Subcutaneous abdominal adipose tissue (tissue), 5 donors: ENCODE data around the gene ZNF581.

Source experiments
- H3K27ac ChIP-seq: one replicate; pipeline ENCODE4 v1.7.0; 2013; ENCODE audit warnings: low read depth, mild to moderate bottlenecking, inconsistent platforms, low read length, moderate library complexity
- H3K27me3 ChIP-seq, 5 donors: one replicate each; pipeline ENCODE4 v1.7.0; 2013; ENCODE audit warnings: low read length in 5 of 5, inconsistent platforms in 1 of 5; ENCODE audit not compliant: control insufficient read depth in 5 of 5, insufficient read depth in 4 of 5
- H3K36me3 ChIP-seq, 5 donors: one replicate each; pipeline ENCODE4 v1.7.0; 2013; ENCODE audit warnings: low read length in 5 of 5; ENCODE audit not compliant: control insufficient read depth in 5 of 5, insufficient read depth in 5 of 5
- H3K4me1 ChIP-seq, 5 donors: one replicate each; pipeline ENCODE4 v1.7.0; 2013; ENCODE audit warnings: low read length in 5 of 5, mild to moderate bottlenecking in 3 of 5, moderate library complexity in 1 of 5; ENCODE audit not compliant: control insufficient read depth in 5 of 5, insufficient read depth in 5 of 5
- H3K4me3 ChIP-seq, 5 donors: one replicate each; pipeline ENCODE4 v1.7.0; 2013; ENCODE audit warnings: low read length in 5 of 5, low read depth in 1 of 5
- H3K9ac ChIP-seq, 5 donors: one replicate each; pipeline ENCODE4 v1.7.0; 2013; ENCODE audit warnings: low read length in 5 of 5, mild to moderate bottlenecking in 4 of 5, moderate library complexity in 3 of 5
- H3K9me3 ChIP-seq, 5 donors: one replicate each; pipeline ENCODE4 v1.7.0; 2013; ENCODE audit warnings: low read length in 5 of 5; ENCODE audit not compliant: control insufficient read depth in 5 of 5
- donor health status: healthy.
- donor health status: healthy.
- donor health status: healthy.
- donor health status: healthy.
- donor health status: healthy.

ZNF581 gene

DNA sequence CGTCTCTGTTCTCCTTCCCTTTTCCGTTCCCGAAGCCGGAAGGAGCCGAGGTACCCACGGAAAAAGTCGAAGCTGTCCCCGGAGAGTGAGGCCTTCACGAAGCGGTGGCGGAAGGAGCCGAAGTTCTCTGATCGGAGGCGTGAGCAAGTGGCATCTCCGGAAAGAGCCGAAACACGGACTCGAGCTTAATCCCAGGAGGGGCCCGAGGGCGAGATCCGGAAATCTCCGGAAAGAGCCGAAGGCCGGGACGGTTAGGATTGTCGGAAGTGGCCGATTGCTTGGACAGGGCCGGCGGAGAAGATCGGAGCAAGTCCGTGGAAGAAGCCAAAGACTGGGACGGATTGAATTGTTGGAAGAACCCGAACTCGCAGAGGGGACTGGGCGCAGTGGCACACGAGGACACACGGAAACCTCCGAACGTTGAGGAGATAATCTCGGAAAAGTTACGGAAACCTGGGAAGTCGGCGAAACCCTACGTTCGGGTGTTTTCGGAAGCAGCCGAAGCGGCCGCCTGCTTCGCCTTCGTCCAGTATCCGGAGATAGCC is 10.9 kb downstream of the ZNF581 start:
- H3K4me3 ChIP-seq = peak overlapping the region; percentile 79 to 97 (median 89)
- no peaks in the 10 kb centered on the region for H3K9me3 ChIP-seq
- peak overlapping the region; percentile 94 for H3K27ac ChIP-seq
- H3K9ac ChIP-seq = peak overlapping the region; percentile 88 to 98 (median 97)
- H3K4me1 ChIP-seq = peaks cover 23 to 50% (median 43%) of the 10 kb centered on the region in 5 donors
- H3K36me3 ChIP-seq = peaks cover 0 to 16% (median 11%) of the 10 kb centered on the region in 5 donors
- no peaks in the 10 kb centered on the region for H3K27me3 ChIP-seq

DNA sequence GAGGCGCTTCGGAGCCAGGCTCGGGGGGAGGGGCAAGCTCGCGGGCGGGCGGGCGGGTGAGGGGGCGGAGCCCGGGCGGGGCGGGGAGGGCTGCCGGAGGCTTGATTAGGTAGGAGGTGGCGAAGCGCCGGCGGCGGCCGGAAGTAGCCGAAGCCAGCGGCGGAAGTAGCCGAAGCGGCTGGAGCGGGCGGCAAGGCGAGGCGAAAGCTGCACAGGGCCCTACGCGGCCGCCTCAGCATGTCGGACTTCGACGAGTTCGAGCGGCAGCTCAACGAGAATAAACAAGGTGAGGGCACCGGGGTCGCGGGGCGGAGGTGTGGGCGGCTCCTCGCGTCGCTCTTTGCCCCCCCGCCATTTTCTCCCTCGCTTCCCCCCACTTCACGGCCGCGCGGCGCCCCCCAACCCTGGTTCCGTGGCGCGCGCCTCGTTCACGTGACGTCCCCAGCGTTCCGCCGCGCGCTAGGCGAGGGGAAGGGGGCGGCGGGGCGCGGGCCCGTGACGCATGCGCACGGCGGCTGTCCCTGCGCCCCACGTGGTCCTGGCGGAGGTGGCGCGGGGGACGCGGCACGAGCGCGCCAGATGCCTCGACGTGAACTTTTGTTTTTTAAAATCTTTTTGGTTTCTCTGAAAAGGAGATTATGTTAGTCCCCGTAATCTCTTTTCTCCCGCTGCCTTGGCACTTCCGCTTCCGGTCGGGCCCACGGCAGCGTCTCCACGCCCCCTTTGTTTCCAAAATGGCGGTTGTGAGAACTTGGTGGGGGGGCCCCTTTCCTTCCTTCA is 11.6 kb downstream of the ZNF581 start, which contains the start of gene U2AF2:
U2AF2 (plus strand) TSS at position 168 of the 780 bp plus-strand sequence; CDS start at position 238, 70 bp downstream.
- Histone ChIP-seq H3K9ac (peak within 1 kb of the TSS; percentile 89 to 100 (median 97)), H3K4me1 (peaks cover 23 to 55% (median 43%) of the 10 kb centered on the region in 5 donors)

DNA sequence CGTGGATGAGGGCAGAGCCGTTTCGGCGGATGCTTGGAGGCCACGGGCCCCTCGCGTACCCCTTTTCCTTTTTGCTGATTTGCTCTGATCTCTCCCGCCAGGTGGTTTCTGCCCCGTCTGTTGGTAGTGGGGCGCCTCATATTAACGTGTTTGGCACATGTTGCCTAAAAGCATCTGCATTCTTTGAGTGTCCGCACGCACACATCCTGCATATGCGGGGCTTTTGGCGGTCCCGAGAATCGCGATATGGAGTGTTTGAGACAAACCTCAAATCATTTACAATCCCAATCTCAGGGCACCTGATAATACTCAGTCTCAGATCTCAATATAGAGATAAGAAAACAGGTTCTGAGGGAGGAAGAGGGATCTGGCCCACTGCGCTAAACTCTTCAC is 12.2 kb downstream of the ZNF581 start:
- Histone ChIP-seq H3K27me3 (no peaks in the 10 kb centered on the region), H3K36me3 (peaks cover 0 to 27% (median 19%) of the 10 kb centered on the region in 5 donors), H3K9me3 (no peaks in the 10 kb centered on the region), H3K9ac (peak overlapping the region; percentile 84 to 100 (median 94)), H3K27ac (peak overlapping the region; percentile 94), H3K4me1 (peaks cover 23 to 56% (median 43%) of the 10 kb centered on the region in 5 donors), H3K4me3 (peak overlapping the region; percentile 81 to 95 (median 89))

More for the DNA sequence above, 11.6 kb downstream of the ZNF581 start, which contains the start of gene U2AF2:
- Histone ChIP-seq H3K36me3 (peaks cover 0 to 22% (median 14%) of the 10 kb centered on the region in 5 donors), H3K27ac (peak within 1 kb of the TSS; percentile 94), H3K9me3 (no peaks in the 10 kb centered on the region), H3K27me3 (no peaks in the 10 kb centered on the region), H3K4me3 (peak within 1 kb of the TSS; percentile 86 to 97 (median 91))

DNA sequence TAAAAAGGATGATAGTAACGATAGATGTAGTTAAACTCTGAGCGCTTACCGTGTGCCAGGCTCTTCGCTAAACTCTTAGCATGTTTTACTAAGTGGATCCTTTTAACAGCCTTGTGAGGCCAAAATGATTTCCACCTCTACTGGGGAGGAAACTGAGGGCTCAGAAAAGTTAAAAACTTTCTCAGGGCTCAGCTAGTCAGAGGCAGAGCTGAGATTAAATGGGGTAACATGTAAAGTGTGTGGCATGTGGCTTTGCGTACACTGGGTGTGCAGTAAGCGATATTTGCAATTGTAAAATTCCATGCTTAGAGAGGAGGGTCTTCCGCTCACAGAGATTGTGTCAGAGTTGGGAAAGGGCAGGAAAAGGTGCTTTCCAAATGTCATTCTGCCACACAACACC is 13.1 kb downstream of the ZNF581 start:
- no peaks in the 10 kb centered on the region for H3K9me3 ChIP-seq
- H3K4me1 ChIP-seq = peaks cover 23 to 56% (median 43%) of the 10 kb centered on the region in 5 donors
- H3K4me3 ChIP-seq = peak overlapping the region; percentile 81 to 95 (median 89)
- peak overlapping the region; percentile 84 to 100 (median 94) for H3K9ac ChIP-seq
- H3K27ac ChIP-seq = no peak overlapping the region
- H3K27me3 ChIP-seq = no peaks in the 10 kb centered on the region
- peaks cover 0 to 36% (median 25%) of the 10 kb centered on the region in 5 donors for H3K36me3 ChIP-seq

DNA sequence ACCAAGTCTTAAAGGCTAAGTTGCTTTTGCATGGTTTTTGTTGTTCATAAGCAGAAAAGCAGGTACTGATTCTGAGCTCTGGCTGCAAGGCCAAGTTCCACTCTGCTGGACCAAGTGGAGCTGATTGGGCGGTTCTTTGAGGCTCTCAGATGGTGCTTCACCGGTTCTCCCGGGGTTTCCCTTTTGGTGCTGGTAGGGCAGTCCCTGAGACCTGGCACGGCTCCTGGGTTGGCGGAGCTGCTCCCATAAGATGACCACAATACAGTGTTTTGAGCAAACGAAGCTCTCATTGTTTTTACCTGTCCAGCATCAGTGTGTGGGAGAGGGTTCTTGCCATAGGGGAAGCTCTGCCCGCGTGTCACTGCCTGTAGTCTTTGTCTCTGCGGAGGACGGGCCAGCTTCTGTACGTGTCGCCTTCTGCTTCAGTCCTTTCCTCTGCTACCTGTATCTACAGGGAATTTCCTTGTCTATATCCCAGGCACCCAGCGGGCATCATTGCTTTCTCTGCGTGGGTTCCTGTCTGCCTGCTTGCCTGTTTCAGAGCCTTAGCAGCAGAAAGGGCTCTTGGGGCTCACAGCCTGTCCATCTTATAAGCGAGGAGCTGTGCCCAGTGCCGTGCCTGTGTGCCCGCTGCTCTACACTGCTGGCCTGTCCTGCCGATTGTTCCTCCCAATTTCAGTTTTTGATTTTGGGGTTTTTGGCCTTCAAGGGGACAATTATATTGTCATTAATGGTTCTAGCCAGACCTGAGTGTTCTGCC is 13.7 kb downstream of the ZNF581 start:
- Histone ChIP-seq H3K4me3 (peak overlapping the region; percentile 17 to 95 (median 82)), H3K4me1 (peaks cover 23 to 56% (median 43%) of the 10 kb centered on the region in 5 donors), H3K9ac (peak overlapping the region; percentile 49 to 98 (median 84)), H3K36me3 (peaks cover 0 to 39% (median 31%) of the 10 kb centered on the region in 5 donors), H3K9me3 (no peaks in the 10 kb centered on the region), H3K27ac (no peak overlapping the region), H3K27me3 (no peaks in the 10 kb centered on the region)

DNA sequence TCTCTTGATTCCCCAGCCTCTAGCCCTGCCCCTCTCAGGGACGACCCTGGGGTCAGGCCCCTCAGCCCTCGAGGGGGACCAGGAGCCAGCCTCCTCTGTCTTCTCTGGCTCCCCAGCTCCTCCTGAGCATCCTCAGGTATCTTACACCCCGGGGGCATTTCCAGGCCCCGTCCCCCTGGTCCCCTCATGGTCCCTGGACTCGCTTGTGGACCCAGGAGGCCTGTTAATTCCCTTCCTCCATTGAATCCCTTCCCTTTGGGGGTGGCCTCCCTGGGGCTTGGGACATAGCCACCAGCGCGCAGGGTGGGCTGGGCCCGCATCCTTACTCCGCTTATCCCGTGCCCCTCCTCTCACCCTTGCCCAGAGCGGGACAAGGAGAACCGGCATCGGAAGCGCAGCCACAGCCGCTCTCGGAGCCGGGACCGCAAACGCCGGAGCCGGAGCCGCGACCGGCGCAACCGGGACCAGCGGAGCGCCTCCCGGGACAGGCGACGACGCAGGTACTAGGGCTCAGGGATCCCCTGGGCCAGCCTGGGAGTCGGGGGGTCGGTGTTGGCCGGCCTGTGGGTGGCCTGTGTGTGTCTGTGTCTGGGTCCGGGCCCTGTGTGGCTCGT is 15.5 kb downstream of the ZNF581 start:
- peaks cover 0 to 52% (median 47%) of the 10 kb centered on the region in 5 donors for H3K36me3 ChIP-seq
- H3K9ac ChIP-seq = peak overlapping the region; percentile 2 to 62 (median 7)
- H3K9me3 ChIP-seq = no peaks in the 10 kb centered on the region
- H3K4me1 ChIP-seq = peaks cover 20 to 50% (median 43%) of the 10 kb centered on the region in 5 donors
- no peak overlapping the region for H3K4me3 ChIP-seq
- H3K27me3 ChIP-seq = no peaks in the 10 kb centered on the region
- H3K27ac ChIP-seq = no peak overlapping the region

DNA sequence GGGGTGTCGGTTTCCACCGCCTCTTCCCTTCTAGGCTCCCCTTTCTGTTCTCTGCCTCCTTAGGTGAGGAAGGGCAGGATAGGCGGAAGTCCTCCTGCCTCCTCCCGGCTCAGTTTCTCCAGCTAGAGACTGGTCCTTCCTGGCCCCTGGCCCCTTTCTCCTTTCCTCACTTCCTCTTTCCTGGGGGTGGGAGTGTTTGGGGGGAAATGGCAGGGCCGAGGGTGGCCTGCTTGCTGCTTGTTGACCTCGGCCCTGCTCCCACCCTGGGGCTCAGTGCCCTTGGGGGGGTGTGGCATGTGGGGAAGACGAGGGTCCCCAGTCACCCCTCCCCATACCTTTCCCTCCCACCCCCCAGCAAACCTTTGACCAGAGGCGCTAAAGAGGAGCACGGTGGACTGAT is 16.4 kb downstream of the ZNF581 start:
- Histone ChIP-seq H3K27ac (no peak overlapping the region), H3K36me3 (peaks cover 0 to 61% (median 56%) of the 10 kb centered on the region in 5 donors), H3K4me1 (peaks cover 18 to 50% (median 43%) of the 10 kb centered on the region in 5 donors), H3K9ac (peak overlapping the region in 2 of 5 donors; percentile 16), H3K9me3 (no peaks in the 10 kb centered on the region), H3K4me3 (no peak overlapping the region), H3K27me3 (no peaks in the 10 kb centered on the region)

DNA sequence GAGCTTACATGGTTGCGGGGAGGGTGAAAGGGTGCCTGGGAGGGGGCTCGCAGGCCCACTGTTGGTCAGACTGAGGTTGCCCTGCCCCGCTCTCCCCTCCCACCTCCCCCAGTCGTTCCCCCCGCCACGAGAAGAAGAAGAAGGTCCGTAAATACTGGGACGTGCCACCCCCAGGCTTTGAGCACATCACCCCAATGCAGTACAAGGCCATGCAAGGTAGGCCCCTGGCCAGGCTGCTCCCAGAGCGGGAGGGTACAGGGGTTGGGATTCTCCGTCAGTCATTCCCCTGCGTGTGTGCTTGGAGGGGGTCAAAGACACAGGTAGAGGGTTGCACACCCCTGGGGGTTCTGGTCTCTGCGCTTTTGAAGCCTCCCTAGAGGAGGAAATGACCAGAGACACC is 17.0 kb downstream of the ZNF581 start:
- H3K9ac ChIP-seq = no peak overlapping the region
- no peak overlapping the region for H3K27ac ChIP-seq
- H3K4me3 ChIP-seq = no peak overlapping the region
- peaks cover 0 to 66% (median 60%) of the 10 kb centered on the region in 5 donors for H3K36me3 ChIP-seq
- H3K9me3 ChIP-seq = no peaks in the 10 kb centered on the region
- H3K4me1 ChIP-seq = peaks cover 18 to 48% (median 42%) of the 10 kb centered on the region in 5 donors
- no peaks in the 10 kb centered on the region for H3K27me3 ChIP-seq

DNA sequence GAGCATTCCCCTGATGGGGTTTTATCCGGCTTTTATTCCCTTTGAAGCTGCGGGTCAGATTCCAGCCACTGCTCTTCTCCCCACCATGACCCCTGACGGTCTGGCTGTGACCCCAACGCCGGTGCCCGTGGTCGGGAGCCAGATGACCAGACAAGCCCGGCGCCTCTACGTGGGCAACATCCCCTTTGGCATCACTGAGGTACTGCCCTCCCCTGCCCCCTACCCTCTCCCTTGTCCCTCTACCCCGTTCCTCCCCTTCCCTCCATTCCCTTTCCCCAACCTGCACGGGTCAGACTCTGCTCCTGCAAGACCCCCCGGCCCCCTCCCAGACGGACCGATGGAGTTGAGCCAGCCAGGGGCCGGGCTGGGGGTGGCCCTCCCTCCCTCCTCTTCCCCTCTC is 17.5 kb downstream of the ZNF581 start:
- Histone ChIP-seq H3K27me3 (no peaks in the 10 kb centered on the region), H3K9ac (no peak overlapping the region), H3K4me1 (peaks cover 18 to 42% (median 37%) of the 10 kb centered on the region in 5 donors), H3K27ac (no peak overlapping the region), H3K36me3 (peaks cover 0 to 71% (median 63%) of the 10 kb centered on the region in 5 donors), H3K4me3 (no peak overlapping the region), H3K9me3 (no peaks in the 10 kb centered on the region)
